Heart left ventricle (tissue), 16 donors: Measurements from ENCODE around the gene SEMG2. TPM values are rescaled to one million over a fixed set of nuclear protein-coding genes. Genes with fewer than 3 reads are reported as not detected.

Experiments
- ATAC-seq, 4 donors: fragments of 200-7000 bp; cut with Tn5 transposase; one replicate each; pipeline ENCODE4 v1.9.1; 2020 to 2022; ENCODE audit warnings: moderate library complexity in 4 of 4, mild to moderate bottlenecking in 3 of 4, moderate number of reproducible peaks in 1 of 4
- DNase-seq, 5 donors: peaks; one replicate each; pipeline ENCODE4 v3.0.0-alpha.2; 2020
- H3K27ac ChIP-seq, 12 donors: fragments of 200-600 bp; sonication (generic) in 4 of 12; one replicate each; pipeline versions ENCODE4 v1.5.0 to v1.8.0; 2016 to 2022; ENCODE audit warnings: mild to moderate bottlenecking in 2 of 12
- H3K27me3 ChIP-seq, 9 donors: fragments of 200-600 bp; sonication (generic) in 2 of 9; one replicate each; pipeline versions ENCODE4 v1.5.1 to v1.8.0; 2016 to 2022; ENCODE audit warnings: mild to moderate bottlenecking in 3 of 9
- H3K36me3 ChIP-seq, 9 donors: fragments of 200-600 bp; sonication (generic) in 2 of 9; one replicate each; pipeline versions ENCODE4 v1.5.0 to v1.8.0; 2018 to 2022; ENCODE audit warnings: mild to moderate bottlenecking in 2 of 9
- H3K4me1 ChIP-seq, 12 donors: fragments of 200-600 bp; sonication (generic) in 4 of 12; one replicate each; pipeline versions ENCODE4 v1.5.0 to v1.8.0; 2016 to 2022; ENCODE audit warnings: mild to moderate bottlenecking in 3 of 12
- H3K4me3 ChIP-seq, 12 donors: fragments of 200-600 bp; sonication (generic) in 4 of 12; one replicate each; pipeline versions ENCODE4 v1.5.0 to v1.8.0; 2017 to 2022; ENCODE audit warnings: mild to moderate bottlenecking in 9 of 12, moderate library complexity in 4 of 12
- H3K9me3 ChIP-seq, 12 donors: fragments of 200-600 bp; sonication (generic) in 4 of 12; one replicate each; pipeline versions ENCODE4 v1.5.0 to v1.8.0; 2016 to 2022; ENCODE audit warnings: mild to moderate bottlenecking in 1 of 12
- CTCF ChIP-seq, 12 donors: fragments of 200-600 bp; sonication (generic) in 4 of 12; IDR thresholded peaks; one replicate each; pipeline versions ENCODE4 v1.5.0 to v1.8.0; 2018 to 2022; ENCODE audit warnings: antibody characterized with exemption in 12 of 12, mild to moderate bottlenecking in 5 of 12
- POLR2A ChIP-seq, 2 donors: fragments of 450-650 bp; IDR thresholded peaks; one replicate each; pipeline ENCODE4 v1.6.1; 2017; ENCODE audit warnings: antibody characterized with exemption in 2 of 2, mild to moderate bottlenecking in 2 of 2, moderate library complexity in 2 of 2
- WGBS, 4 donors: extraction: QIAGEN DNeasy Blood & Tissue Kit in 2 of 4; methylation state at CpG; one replicate each; pipeline versions ENCODE4 v1.1.5 to v1.1.7; 2013 to 2018; 5-methylcytosine and 5-hydroxymethylcytosine counted together
- intact Hi-C, 10 donors: fragments of 100-400 bp; cut with DNase I; formaldehyde crosslinking; loops; one replicate each; pipeline versions ENCODE4 v1.11.1 to v1.14.2; 2022
- polyA plus RNA-seq, 2 donors: library from polyadenylated mRNA; stranded (reverse); fragments of 200-250 nt; gene quantifications; one replicate each; pipeline ENCODE4 v1.2.3, GENCODE V29; 2013
- total RNA-seq, 9 donors: library from RNA; depleted of rRNA in 2 of 9; stranded (reverse); fragments of >200 nt in 2 of 9; fragmentation: NEBNext Ultra II Directional in 3 of 9; extraction: Animal tissue kit (Norgen Biotek cat#: 25700) in 3 of 9; gene quantifications; one replicate each; pipeline versions ENCODE4 v1.1.0 to v1.2.4, GENCODE V29; 2016 to 2023
- donor health status: ischemic (EF 13 %, LVEDD 7.1; RV severe dilation, severe dysfunction).
- donor health status: healthy with polysubstance abuse.
- donor health status: DM: no; HTN: yes; CAD: no.
- donor health status: DM: no; HTN: no; CAD: no.
- donor health status: ischemic (EF 25% LVEDD 6.9; RV normal size, moderate dysfunction).
- donor health status: ischemic (EF 25% LVEDD 5.7; RV mildly dilated, moderate dysfunction).
- donor health status: healthy.
- donor health status: DM: yes; HTN: yes; CAD: no.
- donor health status: ischemic (EF 35%, LVEDD 5.7; RV mildly dilated, moderate dysfunction).
- donor health status: nonischemic (EF 11% LVEDD 7.7; RV severe dilation, severe dysfunction).
- donor health status: DM: yes; HTN: yes; CAD: no.
- donor health status: PGD.
- donor health status: ischemic (EF 29% LVEDD 5.4; RV normal size, mild dysfunction).
- donor health status: nonischemic (EF 23%, LVEDD 6.1; RV moderate dilation, normal function).

Gene SEMG2
- total and polyA plus RNA-seq, 11 donors: not detected

DNA sequence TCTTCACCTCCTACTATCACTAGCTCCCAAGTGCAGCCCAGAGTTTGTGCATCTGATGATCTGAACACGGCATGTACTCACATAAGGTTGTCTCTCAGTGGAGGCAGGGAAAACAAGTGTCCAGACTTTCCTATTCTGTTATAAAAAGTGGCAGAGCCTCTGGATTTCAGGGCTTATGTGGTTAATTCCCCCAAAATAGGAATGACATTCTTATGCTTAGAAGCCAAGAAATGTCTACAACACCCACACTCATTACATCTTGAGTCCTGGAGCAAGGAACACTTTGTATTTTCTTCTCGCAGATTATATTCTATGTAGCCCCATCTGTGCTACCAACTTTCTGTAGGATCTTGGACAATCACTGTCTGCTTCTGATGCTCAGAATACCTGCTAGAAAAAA is 27.8 kb upstream of the SEMG2 start:
- TF ChIP-seq CTCF (IDR thresholded peaks at IDR 0.05) (no peak), POLR2A (IDR thresholded peaks at IDR 0.05) (no peak)
- Histone ChIP-seq H3K27ac (no peak overlapping the region), H3K36me3 (no peaks in the 10 kb centered on the region), H3K27me3 (peaks cover 0 to 11% (median 0%) of the 10 kb centered on the region in 9 donors), H3K4me1 (no peaks in the 10 kb centered on the region), H3K4me3 (no peak overlapping the region), H3K9me3 (peaks cover 0 to 4% (median 0%) of the 10 kb centered on the region in 12 donors)
- no peak for DNase-seq
- no peak for ATAC-seq
- whole genome bisulfite sequencing, 4 donors: 76 to 89% (median 87%) methylated on average over 2 of the region's 2 CpGs
- intact Hi-C loops: loop anchor here in 1 of 10 donors (10.0 kb wide), 1 partner anchor 61 kb away; the partner anchor contains the start of gene SLPI

GRCh38 chr20:45206725-45207124 is 14.4 kb upstream of the SEMG2 start, which contains the start of gene SEMG1:
Gene SEMG1, plus strand, starts transcription at chr20:45207033. Its CDS starts 21 bp downstream, at chr20:45207054.
- ATAC-seq: no peak
- Histone ChIP-seq H3K9me3 (peaks cover 0 to 18% (median 5%) of the 10 kb centered on the region in 12 donors), H3K4me1 (no peaks in the 10 kb centered on the region), H3K27me3 (peaks cover 0 to 21% (median 3%) of the 10 kb centered on the region in 9 donors), H3K4me3 (no peak within 1 kb of the TSS), H3K27ac (no peak within 1 kb of the TSS), H3K36me3 (no peaks in the 10 kb centered on the region)
- WGBS, 4 donors: 22 to 33% (median 25%) methylated on average over 1 of the region's 1 CpG
- intact Hi-C loops: no loop called here
- DNase-seq: no peak
- TF ChIP-seq CTCF (IDR thresholded peaks at IDR 0.05) (no peak), POLR2A (IDR thresholded peaks at IDR 0.05) (no peak)

- Histone ChIP-seq H3K9me3 (no peaks in the 10 kb centered on the region), H3K27me3 (peaks cover 0 to 21% (median 0%) of the 10 kb centered on the region in 9 donors), H3K36me3 (no peaks in the 10 kb centered on the region), H3K4me3 (no peak overlapping the region), H3K4me1 (no peaks in the 10 kb centered on the region), H3K27ac (no peak overlapping the region)
- ATAC-seq (no peak), DNase-seq (no peak)
- WGBS, 4 donors: 82 to 100% (median 89%) methylated on average over 1 of the region's 1 CpG
- intact Hi-C loops: loop anchor here in 1 of 10 donors (10.0 kb wide), 1 partner anchor 55 kb away; no protein-coding TSS in a partner anchor
- TF ChIP-seq CTCF (IDR thresholded peaks at IDR 0.05) (no peak), POLR2A (IDR thresholded peaks at IDR 0.05) (no peak)
Observed at GRCh38 chr20:45209924-45210323, 11.2 kb upstream of the SEMG2 start.

GRCh38 chr20:45211569-45212474 is 9.4 kb upstream of the SEMG2 start:
- no peaks in the 10 kb centered on the region for H3K9me3 ChIP-seq

More at GRCh38 chr20:45211569-45212474, 9.4 kb upstream of the SEMG2 start:
- TF ChIP-seq CTCF (IDR thresholded peaks at IDR 0.05) (no peak), POLR2A (IDR thresholded peaks at IDR 0.05) (no peak)
- Histone ChIP-seq H3K4me3 (no peak overlapping the region), H3K27ac (no peak overlapping the region), H3K27me3 (peaks cover 0 to 11% (median 0%) of the 10 kb centered on the region in 9 donors), H3K36me3 (no peaks in the 10 kb centered on the region), H3K4me1 (no peaks in the 10 kb centered on the region)
- intact Hi-C loops: loop anchor here in 1 of 10 donors (10.0 kb wide), 1 partner anchor 57 kb away; no protein-coding TSS in a partner anchor
- no peak for DNase-seq
- no peak for ATAC-seq
